ENCODE data around the gene NADK2.

DNA sequence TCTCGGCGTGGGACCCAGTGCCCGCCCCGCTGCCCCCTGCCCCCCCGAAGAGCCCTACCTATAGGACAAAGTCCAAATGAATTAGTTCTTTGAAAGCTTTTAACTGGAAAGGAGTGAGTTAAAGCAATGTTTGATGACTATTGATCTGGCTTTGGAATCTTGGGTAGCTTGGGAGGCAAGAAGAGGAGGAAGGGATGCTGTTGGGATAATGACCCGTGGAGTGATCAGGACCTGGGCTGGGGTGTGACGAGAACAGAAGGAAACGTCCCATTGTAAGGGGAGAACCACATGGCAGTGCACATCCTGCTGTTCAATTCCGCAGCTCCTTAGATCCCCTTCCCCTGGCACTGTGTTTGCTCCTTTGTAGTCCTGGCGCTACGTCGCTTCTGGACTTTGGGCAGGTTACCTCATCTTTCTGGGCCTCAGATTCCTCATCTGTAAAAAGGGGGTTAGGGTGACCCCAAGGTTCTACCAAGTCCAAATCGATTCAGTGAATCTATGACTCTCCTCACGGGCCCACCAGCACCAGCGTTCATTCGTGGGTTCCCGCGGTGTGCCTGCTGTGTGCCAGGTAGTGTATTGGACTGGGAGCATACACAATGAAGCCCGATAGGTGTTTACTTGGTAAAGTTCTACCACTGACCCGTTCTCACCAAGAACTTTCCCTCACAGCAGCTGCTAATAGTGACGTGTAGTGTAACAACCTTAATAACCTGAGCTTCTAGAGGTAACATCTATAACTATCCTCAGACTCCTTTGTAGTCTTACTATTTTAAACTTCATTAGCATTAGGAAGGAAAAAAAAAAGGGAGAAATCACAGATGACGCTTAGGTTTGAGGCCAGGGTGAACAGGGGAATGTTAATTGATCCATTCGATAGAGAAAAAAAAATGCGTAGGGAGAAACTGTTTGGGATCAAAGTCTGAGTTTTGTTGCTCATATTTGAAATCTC is 1.1 kb upstream of the NADK2 start:
- TF ChIP-seq, protein P1, sequence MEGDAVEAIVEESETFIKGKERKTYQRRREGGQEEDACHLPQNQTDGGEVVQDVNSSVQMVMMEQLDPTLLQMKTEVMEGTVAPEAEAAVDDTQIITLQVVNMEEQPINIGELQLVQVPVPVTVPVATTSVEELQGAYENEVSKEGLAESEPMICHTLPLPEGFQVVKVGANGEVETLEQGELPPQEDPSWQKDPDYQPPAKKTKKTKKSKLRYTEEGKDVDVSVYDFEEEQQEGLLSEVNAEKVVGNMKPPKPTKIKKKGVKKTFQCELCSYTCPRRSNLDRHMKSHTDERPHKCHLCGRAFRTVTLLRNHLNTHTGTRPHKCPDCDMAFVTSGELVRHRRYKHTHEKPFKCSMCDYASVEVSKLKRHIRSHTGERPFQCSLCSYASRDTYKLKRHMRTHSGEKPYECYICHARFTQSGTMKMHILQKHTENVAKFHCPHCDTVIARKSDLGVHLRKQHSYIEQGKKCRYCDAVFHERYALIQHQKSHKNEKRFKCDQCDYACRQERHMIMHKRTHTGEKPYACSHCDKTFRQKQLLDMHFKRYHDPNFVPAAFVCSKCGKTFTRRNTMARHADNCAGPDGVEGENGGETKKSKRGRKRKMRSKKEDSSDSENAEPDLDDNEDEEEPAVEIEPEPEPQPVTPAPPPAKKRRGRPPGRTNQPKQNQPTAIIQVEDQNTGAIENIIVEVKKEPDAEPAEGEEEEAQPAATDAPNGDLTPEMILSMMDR (conservative IDR thresholded peaks at IDR 0.05 in 1 of 2, IDR thresholded peaks at IDR 0.05 in 1 of 2; ENCODE audit: low read depth in 1 of 2, low read length in 2 of 2) = no peak
- no peak for TF ChIP-seq EZH2 (IDR thresholded peaks at IDR 0.05; ENCODE audit: low read length, missing control alignments)
